NCI-H1417 treated with DMSO at 0.1 percent for 48 hours (cell line): ENCODE data around the gene ATP4B.
"Not testable (repeated sequence)": the region's sequence is repeated elsewhere in the genome, so short reads cannot be mapped to it uniquely, and the experiment has no call there.

ENCODE experiments used
- DNase-seq: peaks from one replicate; lab custom pipeline; 2025; lab: John Stamatoyannopoulos, UW

The ATP4B gene

DNA sequence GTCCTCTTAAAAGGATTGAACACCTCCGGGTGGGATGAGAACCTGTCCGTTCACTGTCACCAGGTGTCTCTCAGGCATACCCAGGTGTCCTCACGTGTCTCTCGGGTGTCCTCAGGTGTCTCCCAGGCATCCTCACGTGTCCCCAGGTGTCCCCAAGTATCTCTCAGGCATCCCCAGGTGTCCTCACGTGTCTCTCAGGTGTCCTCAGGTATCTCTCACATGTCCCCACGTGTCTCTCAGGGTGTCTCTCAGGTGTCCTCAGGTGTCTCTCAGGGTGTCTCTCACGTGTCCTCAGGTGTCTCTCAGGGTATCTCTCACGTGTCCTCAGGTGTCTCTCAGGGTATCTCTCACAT, 33.8 kb downstream of the ATP4B start:
- DNase-seq = no peak

DNA sequence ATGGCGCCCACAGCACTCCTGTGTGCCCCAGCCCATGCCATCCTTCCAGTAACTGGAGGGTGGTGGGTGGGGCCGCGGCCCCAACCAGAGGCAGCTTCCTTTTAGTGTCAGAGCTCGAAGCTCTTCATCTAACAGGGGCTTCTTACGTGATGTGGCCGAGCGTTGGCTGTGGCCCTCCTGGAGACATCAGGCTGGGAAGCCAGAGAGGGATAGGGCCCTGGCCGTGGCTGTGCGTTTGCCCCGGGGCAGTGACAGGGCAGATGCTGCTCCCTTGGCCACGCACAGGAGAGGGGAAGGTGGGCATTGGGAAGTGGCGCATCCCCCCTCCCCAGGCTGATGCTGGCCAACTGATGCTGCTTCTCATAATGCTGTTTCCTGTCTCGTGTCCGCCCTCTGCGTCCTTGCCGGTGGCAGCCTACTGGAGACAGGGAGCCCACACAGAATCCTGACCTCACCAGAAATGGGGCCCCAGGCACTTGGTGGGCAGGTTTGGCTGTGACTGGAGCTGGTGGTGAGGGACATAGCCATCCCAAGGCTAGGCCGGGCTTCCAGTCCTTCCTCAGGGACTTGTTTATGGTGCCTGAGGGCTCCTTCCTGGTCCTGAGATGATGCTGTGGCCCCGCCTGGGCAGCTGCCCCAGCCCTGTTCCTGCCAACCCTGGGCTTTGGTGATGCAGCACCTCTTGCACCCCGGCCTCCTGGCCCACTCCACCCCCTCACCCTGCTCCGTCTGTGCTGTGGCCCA, 34.3 kb downstream of the ATP4B start:
- DNase-seq = no peak

DNA sequence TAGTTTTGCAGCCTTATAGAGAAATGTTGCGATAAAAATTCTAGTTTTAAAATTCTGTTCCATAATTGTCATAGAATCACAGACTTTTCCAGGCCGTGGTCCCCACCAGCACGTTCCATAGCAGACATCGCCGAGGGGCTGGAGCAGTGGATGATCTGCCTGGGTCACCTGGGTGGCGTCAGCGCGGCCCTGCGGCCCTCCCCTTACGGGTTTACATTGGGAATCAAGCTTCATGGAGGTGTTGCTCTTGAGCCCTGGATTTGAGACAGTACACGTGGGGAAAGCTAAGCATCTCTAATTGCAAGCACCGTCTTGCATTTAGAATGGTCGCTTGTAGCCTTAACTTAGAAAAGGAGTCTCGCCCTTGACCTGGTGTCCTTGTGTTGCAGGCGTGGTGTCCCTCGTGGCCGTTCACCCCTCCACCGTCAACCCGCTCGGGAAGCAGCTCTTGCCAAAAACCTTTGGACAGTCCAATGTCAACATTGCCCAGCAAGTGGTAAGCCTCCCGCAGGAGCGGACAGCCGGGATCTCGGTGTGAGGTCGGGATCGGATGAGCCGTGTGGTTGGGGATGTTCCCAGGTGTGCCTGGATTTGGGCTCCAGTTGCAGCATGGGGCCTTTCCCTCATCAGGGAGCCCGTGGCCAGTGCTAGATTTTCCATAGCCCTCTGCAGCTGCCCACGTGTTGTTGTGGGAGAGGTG, 35.1 kb downstream of the ATP4B start:
- DNase-seq = no peak

DNA sequence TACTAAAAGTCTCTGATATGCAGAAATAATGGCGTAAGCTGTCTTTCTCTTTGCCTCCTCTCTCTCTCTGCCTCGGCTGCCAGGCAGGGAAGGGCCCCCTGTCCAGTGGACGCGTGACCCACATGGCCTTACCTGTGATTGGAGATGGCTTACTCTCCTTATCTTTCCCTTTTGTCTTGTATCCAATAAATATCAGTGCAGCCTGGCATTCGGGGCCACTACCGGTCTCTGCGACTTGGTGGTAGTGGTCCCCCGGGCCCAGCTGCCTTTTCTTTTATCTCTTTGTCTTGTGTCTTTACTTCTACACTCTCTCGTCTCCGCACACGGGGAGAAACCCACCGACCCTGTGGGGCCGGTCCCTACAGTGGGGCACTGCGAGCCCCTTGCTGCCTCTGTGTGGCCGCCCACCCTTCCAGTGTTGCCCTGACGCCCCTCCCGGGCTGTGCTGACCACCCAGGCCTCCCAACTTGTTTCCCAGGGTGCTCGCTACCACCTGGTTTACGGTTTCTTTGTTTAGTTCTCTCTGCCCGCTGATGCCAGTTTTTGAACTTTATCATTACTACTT, 35.9 kb downstream of the ATP4B start:
- DNase-seq = not testable (repeated sequence)

DNA sequence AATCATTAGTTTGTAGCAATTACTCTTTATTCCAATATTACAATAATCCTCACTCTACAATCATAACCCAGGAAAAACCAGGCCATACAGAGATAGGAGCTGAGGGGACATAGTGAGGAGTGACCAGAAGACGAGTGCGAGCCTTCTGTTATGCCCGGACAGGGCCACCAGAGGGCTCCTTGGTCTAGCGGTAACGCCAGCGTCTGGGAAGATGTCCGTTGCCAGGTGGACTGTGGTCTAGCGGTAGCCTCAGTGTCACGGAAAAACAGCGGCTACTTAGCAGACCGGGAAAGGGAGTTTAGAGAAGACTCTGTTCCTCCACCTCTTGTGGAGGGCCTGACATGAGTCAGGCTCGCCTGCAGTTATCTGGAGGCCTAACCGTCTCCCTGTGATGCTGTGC, 36.5 kb downstream of the ATP4B start:
- not testable (repeated sequence) for DNase-seq

DNA sequence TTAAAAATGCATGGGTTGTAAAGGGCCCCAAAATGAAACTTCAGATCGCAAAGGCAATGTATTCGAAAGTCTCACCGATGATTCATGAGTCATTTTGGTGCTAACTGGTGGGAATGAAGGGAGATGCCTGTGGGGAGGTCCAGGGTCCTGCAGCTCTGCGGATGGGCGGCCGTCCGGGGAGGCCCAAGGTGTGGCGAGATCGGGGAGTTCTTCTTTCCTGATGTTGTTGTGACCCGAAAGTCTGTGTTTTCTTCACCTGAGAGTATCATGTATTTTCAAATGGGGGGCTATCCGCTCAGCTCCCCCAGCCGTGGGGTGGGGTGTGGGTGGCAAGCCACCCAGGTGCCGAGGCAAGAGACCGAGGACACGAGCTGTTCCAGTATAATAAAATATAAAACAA, 37.0 kb downstream of the ATP4B start:
- no peak for DNase-seq

DNA sequence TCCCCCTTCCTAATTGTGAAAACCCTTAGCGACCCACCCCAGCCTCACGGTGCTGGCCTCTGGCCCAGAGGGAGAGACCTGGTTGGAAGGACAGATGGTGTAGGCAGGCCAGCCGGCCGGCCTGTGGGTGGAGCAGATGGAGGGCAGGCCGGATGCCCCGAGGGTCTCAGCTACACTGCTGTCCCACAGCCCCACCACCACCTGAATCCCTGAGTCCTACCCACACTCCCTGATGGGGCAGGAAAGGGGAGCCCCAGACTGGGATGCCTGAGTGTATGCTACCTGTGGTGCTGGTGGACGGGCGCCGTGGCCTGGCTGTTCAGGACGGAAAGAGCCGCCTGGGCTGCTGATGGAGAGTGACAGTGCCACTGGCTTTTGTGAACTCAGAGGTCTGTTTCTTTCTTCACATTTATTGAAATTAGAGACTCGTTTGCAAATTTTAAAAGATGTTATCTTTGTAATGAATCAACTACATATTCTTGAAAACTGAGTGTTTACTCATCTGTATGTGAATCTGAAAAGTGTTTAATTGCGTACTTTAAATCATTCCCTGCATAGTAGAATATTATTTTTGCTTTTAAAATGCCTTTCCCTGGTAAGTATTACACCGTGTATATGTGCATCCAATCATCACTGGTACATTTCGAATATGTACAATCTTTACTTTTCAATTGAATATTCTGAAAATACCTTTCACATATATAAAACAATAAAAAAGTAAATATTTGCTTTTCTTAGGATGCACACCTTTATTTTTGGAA, 37.8 kb downstream of the ATP4B start:
- DNase-seq = no peak

DNA sequence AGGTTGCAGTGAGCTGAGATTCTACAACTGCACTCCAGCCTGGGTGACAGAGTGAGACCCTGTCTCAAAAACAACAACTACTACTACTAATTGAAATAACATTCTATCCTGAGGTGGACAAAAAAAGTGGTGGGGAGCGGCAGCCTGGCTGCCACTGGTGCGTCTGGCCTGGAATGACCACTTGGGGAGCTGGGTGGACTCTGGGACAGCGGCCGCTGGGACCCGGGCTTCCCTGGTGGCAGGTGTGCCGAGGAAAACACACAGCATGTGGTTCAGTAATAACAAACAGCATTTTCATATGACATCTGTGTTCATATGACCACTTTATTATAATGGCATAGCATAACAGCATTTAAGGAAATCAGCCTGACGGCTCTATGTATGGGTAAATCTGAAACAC, 39.5 kb downstream of the ATP4B start:
- no peak for DNase-seq

DNA sequence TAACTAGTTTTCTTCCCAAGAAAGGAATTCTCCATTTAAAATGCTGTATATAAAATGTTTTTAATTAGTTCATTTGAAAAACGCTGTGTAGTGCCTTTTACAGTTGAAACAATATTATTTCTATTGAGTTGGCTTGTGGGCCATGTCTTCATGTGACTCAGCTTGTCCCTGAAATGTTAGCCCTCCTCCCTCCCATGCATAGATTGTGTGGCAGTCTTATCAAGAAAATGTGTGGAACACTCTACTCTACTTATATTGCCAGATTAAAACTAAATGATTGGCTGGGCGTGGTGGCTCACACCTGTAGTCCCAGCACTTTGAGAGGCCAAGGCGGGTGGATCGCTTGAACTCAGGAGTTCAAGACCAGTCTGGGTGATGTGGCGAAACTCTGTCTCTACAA, 40.0 kb downstream of the ATP4B start:
- no peak for DNase-seq

DNA sequence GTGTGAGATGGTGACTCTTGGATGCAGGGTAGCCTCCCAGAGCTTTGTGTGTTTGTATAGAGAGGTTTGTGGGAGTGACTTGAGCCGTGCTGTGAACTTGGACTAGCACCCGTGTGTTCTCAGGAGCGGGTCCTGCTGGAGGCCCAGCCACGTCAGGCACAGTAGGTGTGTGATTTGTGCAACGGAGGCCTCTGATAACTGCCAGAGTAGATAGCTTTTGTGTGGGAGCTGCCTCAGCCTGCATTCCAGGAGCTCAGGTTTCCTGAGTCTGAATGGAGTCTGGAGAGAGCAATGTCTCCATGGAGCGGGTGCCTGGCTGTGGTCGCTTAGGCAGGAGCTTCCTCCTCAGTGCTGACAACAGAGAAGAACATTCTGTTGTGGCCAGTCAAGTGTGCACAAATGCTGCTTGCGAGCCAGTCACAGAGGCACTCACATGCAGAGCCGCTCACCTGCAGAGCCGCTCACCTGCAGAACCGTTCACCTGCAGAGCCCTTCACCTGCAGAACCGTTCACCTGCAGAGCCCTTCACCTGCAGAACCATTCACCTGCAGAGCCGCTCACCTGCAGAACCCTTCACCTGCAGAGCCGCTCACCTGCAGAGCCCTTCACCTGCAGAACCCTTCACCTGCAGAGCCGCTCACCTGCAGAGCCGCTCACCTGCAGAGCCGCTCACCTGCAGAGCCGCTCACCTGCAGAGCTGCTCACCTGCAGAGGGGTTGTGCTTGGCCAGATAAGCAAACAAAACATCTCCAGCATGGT, 40.8 kb downstream of the ATP4B start:
- DNase-seq = no peak

DNA sequence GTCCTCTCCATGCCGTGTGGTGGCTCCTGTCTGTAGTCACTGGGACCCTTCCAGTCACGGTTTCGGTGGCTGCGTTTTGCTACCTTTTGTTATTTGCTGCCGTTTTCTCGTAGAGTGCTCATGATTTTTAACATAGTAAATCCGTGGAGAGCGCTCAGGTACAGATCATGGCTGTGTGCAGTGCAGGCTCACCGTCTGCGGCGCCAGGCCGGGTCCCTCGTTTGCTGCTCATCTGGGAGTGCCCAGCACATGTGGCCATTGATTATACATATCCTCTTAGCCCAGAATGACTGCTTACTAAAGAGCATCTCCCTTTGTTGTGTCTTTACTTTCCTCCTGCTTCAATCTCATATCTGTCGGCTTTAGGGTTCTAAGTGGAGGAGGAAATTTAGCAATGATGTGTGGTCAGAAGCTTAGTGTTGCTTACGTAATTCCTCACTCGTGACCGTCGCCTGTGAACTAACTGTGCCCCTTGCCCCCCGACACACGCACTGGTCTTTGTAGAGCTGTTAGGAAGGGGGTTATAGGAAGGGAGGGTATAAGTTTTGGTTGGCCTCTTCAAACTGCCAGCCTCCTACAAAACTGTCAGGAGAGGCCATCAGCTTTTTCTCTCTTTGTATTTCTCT, 41.6 kb downstream of the ATP4B start:
- DNase-seq = no peak

DNA sequence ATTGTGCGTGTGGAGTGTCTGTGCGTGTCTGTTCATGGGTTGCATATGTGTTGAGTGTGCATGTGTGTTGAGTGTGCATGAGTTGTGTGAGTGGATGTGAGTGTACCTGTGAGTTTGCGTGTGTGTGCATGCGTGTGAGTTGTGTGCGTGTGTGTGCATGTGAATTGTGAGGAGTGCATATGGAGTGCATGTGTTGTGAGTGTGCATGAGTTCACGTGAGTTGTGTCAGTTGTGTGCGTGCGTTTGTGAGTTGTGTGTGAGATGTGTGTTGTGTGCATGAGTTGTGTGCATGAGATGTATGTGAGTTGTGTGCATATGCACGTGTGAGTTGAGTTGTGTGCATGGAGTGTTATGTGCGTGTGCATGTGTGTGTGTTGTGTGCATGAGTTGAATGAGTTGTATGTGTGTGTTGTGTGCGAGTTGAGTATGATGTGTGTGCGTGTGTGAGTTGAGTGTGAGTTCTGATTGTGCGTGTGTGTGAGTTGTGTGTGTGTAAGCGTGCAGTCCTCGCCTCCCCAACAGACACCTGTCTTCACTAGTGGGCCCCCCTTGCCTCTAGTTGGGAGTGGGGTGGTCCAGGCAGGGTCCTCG, 44.1 kb downstream of the ATP4B start:
- DNase-seq = no peak

DNA sequence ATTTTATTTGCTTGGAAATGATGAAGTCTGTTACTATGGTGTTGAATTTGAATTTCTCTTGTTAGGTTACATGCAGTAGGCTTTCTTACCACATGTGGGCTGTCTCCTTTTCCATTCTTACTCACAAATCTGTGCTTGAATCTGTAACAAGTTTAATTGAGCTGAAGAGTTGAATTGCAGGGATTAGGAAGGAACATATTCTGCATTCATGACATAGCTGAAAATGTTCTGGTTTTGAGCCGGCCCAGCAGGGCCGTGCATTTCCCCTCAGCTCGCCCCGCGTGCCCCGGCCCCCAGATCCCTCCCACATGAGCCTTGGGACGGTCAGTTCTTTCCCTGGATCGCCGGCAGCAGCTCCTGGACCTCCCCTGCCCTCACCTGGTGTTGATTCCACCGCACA, 45.4 kb downstream of the ATP4B start:
- no peak for DNase-seq

DNA sequence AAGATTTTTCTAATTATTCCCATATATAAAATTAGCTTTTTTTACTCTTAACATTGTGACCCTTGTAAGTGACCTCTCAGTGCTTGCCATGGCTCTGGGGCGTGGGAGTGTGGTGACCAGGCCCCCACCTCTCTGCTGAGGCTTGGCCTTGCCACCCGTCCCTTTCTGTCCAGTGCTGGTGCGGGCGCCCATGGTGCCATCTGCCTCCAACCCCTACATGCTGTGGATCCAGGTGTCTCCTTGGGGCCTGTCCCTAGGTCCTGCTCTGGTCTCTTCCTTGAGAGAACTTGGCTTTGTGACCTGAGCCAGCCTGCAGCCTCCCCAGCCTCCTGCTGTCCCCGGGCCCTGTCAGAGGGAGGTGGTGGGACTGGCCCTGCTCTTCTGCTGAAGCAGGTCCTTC, 46.0 kb downstream of the ATP4B start:
- no peak for DNase-seq

DNA sequence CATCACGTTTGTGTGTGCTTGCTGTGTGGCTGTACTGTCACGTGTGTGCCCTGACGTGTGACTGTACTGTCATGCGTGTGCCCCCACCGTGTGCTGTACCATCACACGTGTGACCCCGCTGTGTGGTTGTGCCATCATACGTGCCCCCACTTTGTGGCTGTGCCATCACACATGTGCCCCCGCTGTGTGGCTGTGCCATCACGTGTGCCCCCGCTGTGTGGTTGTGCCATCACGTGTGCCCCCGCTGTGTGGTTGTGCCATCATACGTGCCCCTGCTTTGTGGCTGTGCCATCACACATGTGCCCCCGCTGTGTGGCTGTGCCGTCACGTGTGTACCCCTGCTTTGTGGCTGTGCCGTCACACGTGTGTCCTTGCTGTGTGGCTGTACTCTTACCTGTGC, 47.7 kb downstream of the ATP4B start:
- DNase-seq = no peak

DNA sequence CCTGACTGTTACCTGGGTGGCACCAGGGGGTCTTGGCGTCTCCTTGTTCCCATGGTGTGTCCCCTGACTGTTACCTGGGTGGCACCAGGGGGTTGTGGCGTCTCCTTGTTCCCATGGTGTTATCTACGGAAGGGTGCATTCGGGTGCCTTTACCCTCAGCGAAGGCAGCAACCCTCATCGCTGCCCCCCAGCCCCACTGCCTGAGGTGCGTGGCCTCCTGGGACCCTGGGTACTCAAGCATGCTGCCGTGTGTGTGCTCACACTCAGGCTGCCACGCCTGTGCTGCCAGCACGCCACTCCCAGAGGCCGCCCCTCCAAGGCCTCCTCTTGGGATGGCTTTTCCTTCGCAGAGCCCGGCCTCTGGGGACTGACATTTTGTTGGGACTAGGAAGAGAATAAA, 48.4 kb downstream of the ATP4B start:
- DNase-seq = no peak

DNA sequence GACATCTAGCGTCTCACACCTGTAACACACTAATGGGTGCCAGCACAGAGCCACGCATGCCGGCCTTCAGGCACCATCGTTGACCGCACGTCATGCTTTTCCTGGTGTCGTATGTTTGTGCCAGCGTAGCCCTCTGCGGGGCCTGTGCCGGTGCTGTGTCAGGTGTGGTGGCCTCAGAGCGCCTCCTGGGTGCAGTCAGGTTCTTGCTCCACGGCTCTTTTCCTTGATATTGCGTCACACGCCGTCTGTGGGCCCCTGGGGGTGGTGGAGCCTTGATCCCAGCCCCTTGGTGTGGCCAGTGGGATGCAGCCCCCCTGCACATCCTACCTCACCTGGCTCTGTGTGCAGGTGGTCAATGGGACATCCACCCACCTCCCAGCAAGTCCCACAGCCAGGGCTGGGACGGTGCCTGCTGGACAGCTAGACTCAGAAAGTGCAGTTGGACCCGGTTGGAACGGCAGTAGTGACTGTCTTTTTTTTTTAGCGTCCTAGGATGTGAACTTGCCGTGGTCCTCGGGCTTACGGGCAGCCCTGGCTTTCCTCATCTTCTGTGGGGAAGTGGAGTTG, 48.9 kb downstream of the ATP4B start:
- no peak for DNase-seq

DNA sequence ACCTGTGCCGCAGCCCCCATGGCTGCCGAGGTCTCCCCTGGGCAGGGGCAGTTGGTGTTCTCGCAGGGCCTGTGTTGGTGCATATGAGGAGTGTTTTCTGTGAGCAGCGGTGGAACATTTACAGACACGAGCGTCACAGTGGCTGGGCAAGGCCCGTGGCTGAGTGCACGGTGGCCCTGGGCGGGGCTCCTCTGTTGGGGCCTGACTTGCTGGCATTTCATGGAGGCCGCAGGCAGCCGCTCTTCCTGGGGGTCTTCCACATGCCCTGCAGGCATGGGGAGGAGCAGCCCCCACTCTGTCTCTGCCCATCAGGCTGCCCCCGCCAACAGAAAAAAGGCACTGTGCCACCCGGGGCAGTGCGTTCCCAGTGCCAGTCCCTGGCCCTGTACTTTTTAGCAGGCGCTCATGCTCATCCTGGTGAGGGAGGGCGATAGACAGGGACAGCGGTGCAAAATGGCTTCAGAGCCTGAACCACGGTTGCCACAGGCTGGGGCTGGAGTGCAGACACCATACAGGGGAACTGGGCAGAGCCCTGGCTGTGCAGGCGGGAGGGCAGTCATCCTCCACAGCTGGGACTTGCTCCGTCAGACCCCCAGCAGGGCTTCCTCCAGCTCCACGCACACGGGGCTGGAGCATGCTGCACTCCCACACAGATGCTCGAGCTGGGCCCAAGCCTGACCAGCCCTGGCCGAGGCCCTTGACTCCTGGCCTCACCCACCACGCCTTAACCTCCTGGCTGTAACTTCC, 49.9 kb downstream of the ATP4B start:
- no peak for DNase-seq

DNA sequence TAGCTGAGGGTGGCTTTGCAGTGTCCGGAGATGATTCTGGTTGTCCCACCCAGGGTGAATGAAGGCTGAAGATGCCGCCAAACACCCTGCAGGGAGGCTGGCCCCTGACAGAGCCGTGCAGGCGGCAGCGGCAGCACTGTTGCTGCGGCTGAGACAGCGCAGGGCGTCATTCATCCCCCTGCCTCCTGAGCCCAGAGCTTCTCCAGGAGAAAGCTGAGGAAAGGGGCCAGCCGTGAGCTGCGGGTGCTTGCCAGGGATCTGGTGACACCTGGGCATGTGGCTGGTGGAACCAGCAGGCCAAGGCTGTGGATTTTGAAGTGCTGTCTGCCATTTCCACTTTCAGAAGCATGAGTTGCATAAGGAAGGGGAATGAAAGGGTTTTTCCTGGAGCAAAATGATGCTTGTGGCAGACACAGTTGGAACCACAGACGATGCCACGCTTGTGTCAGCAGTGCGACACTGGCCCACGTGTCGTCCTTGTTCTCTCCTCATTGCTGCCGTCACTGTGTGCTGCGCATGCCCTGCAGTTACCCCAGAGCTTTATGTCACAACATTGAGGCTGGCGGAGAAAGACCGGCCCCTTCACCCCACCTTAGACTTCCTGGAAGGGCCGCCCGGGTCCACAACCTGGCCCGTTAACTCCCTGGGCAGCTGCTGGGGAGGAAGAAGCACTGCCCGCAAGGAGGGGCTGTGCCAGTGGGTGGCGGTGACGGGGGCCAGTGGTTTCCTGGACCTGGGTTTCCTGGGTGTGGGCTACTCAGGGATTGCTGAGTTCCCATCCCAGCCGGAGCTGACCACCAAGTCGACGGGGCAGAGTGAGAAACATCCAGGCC, 50.7 kb downstream of the ATP4B start:
- DNase-seq = no peak
